Mesendoderm (in vitro differentiated cells): ENCODE measurements around the gene POLRMT.

Experiments used
- DNase-seq: peaks from one replicate; pipeline ENCODE4 v3.0.0; 2013
- H2AK5ac ChIP-seq: 2 replicates; pipeline ENCODE4 v1.6.1; 2013; ENCODE audit warnings: low read length, inconsistent platforms
- H2BK120ac ChIP-seq: 2 replicates; pipeline ENCODE4 v1.6.1; 2013; ENCODE audit warnings: low read depth, mild to moderate bottlenecking, low read length, moderate library complexity, mixed read lengths
- H2BK15ac ChIP-seq: replicated peaks from 2 replicates; pipeline ENCODE4 v1.6.1; 2013; ENCODE audit warnings: low read depth, mild to moderate bottlenecking, moderate library complexity
- H2BK5ac ChIP-seq: 2 replicates; pipeline ENCODE4 v1.6.1; 2013; ENCODE audit warnings: low read length, inconsistent platforms
- H3K18ac ChIP-seq: 2 replicates; pipeline ENCODE4 v1.6.1; 2013; ENCODE audit warnings: mild to moderate bottlenecking, low read length, mixed read lengths
- H3K23ac ChIP-seq: one replicate; pipeline ENCODE4 v1.6.1; 2013; ENCODE audit warnings: low read length
- H3K27ac ChIP-seq: 2 replicates; pipeline ENCODE4 v1.5.1; 2013; ENCODE audit warnings: low read depth, mild to moderate bottlenecking, inconsistent platforms, low read length, moderate library complexity
- H3K27me3 ChIP-seq: 2 replicates; pipeline ENCODE4 v1.6.1; 2013; ENCODE audit warnings: low read length, control low read depth, mild to moderate bottlenecking, inconsistent platforms; ENCODE audit not compliant: insufficient read depth, poor library complexity
- H3K36me3 ChIP-seq: 2 replicates; pipeline ENCODE4 v1.6.1; 2013; ENCODE audit warnings: low read length, inconsistent platforms; ENCODE audit not compliant: control insufficient read depth, insufficient read depth
- H3K4ac ChIP-seq: one replicate; pipeline ENCODE4 v1.6.1; 2013; ENCODE audit warnings: low read depth, mild to moderate bottlenecking, low read length, moderate library complexity
- H3K4me1 ChIP-seq: 2 replicates; pipeline ENCODE4 v1.6.1; 2013; ENCODE audit warnings: low read depth, low read length, inconsistent platforms; ENCODE audit not compliant: control insufficient read depth
- H3K4me2 ChIP-seq: 2 replicates; pipeline ENCODE4 v1.6.1; 2013; ENCODE audit warnings: low read length
- H3K4me3 ChIP-seq: 2 replicates; pipeline ENCODE4 v1.5.1; 2013; ENCODE audit warnings: mild to moderate bottlenecking, low read length
- H3K56ac ChIP-seq: one replicate; pipeline ENCODE4 v1.6.1; 2013; ENCODE audit warnings: low read length
- H3K79me1 ChIP-seq: 2 replicates; pipeline ENCODE4 v1.6.1; 2013; ENCODE audit warnings: low read length, inconsistent platforms
- H3K79me2 ChIP-seq: 2 replicates; pipeline ENCODE4 v1.6.1; 2013; ENCODE audit warnings: mild to moderate bottlenecking, low read length; ENCODE audit not compliant: control insufficient read depth, insufficient read depth
- H3K9ac ChIP-seq: 2 replicates; pipeline ENCODE4 v1.6.1; 2013; ENCODE audit warnings: low read length, inconsistent platforms
- H4K5ac ChIP-seq: one replicate; pipeline ENCODE4 v1.6.1; 2013; ENCODE audit warnings: low read length
- H4K8ac ChIP-seq: one replicate; pipeline ENCODE4 v1.6.1; 2013; ENCODE audit warnings: low read depth, mild to moderate bottlenecking, control low read depth, low read length, moderate library complexity
- WGBS: extraction: QIAGEN DNeasy Blood & Tissue Kit; methylation state at CpG from one replicate; pipeline ENCODE4 v1.1.7; 2013; ENCODE audit warnings: low lambda C conversion rate, missing lambda C conversion rate; ENCODE audit not compliant: insufficient coverage; ENCODE audit errors: extremely low coverage; 5-methylcytosine and 5-hydroxymethylcytosine counted together

The POLRMT gene

GRCh38 chr19:664913-665443 lies 31.6 kb upstream of the POLRMT start:
- no peaks in the 10 kb centered on the region for H3K36me3 ChIP-seq
- H3K4me1 ChIP-seq = peaks cover 2% of the 10 kb centered on the region
- H3K18ac ChIP-seq = no peak overlapping the region
- no peak overlapping the region for H3K4me2 ChIP-seq
- peaks cover 29% of the 10 kb centered on the region for H3K79me2 ChIP-seq
- no peak overlapping the region for H3K23ac ChIP-seq
- H3K56ac ChIP-seq = peak overlapping the region; percentile 58
- peak overlapping the region; percentile 51 for H3K9ac ChIP-seq
- H3K4ac ChIP-seq = no peak overlapping the region
- no peak overlapping the region for H3K4me3 ChIP-seq
- H3K27me3 ChIP-seq = no peaks in the 10 kb centered on the region
- no peaks in the 10 kb centered on the region for H3K79me1 ChIP-seq
- no peak overlapping the region for H3K27ac ChIP-seq
- no peak overlapping the region for H2BK5ac ChIP-seq
- H4K5ac ChIP-seq = no peak overlapping the region
- H2AK5ac ChIP-seq = no peak overlapping the region
- DNase-seq = peak; percentile 91
- H2BK15ac ChIP-seq = no peak overlapping the region
- no peak overlapping the region for H2BK120ac ChIP-seq
- H4K8ac ChIP-seq = no peak overlapping the region
- no CpG with 5 or more reads among the region's 24 CpGs for WGBS

DNA sequence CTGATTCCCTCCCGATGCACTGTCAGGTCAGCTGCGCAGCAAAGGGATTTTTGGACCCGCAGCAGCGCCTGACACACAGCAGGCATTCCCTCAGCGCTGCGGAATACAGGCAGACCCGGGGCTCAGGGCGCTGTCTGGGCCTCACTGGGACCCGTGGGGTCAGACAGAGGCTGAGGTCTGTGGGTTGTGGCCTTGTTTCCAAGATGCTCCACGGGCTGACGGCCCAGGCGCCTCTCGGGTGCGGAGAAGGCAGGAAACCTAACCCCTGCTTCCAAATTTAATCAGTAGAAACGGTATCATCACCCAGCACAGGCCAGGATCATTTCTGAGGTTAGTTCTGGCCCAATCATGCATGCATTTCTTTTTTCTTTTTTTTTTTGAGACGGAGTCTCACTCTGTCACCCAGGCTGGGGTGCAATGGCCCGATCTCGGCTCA lies 30.4 kb upstream of the POLRMT start:
- Histone ChIP-seq H3K9ac (peak overlapping the region; percentile 79), H2BK15ac (no peak overlapping the region), H3K4ac (no peak overlapping the region), H3K56ac (peak overlapping the region; percentile 88), H3K23ac (peak overlapping the region; percentile 30), H4K8ac (no peak overlapping the region), H3K4me1 (peaks cover 2% of the 10 kb centered on the region), H3K79me2 (peaks cover 42% of the 10 kb centered on the region), H2BK5ac (no peak overlapping the region), H3K27me3 (no peaks in the 10 kb centered on the region), H2BK120ac (no peak overlapping the region), H3K4me3 (no peak overlapping the region), H3K27ac (no peak overlapping the region), H3K36me3 (no peaks in the 10 kb centered on the region), H3K79me1 (no peaks in the 10 kb centered on the region), H3K18ac (peak overlapping the region; percentile 20), H4K5ac (no peak overlapping the region), H2AK5ac (peak overlapping the region; percentile 59), H3K4me2 (peak overlapping the region; percentile 81)
- DNase-seq = no peak
- no CpG with 5 or more reads among the region's 18 CpGs for WGBS

- no peaks in the 10 kb centered on the region for H3K27me3 ChIP-seq
- no peak within 1 kb of the TSS for H2BK15ac ChIP-seq
- H3K79me1 ChIP-seq = no peaks in the 10 kb centered on the region
- H2AK5ac ChIP-seq = peak within 1 kb of the TSS; percentile 59
- H2BK5ac ChIP-seq = no peak within 1 kb of the TSS
- H3K4me3 ChIP-seq = peak within 1 kb of the TSS; percentile 86
- WGBS = no CpG with 5 or more reads among the region's 97 CpGs
- peak within 1 kb of the TSS; percentile 96 for H3K56ac ChIP-seq
- peak within 1 kb of the TSS; percentile 87 for H3K4me2 ChIP-seq
- no peak within 1 kb of the TSS for H4K8ac ChIP-seq
- H3K23ac ChIP-seq = peak within 1 kb of the TSS; percentile 45
- H2BK120ac ChIP-seq = peak within 1 kb of the TSS; percentile 28
- no peak within 1 kb of the TSS for H4K5ac ChIP-seq
- H3K9ac ChIP-seq = peak within 1 kb of the TSS; percentile 98
- peaks cover 2% of the 10 kb centered on the region for H3K4me1 ChIP-seq
- peak; percentile 91 for DNase-seq
- peak within 1 kb of the TSS; percentile 75 for H3K4ac ChIP-seq
- peaks cover 48% of the 10 kb centered on the region for H3K79me2 ChIP-seq
- H3K18ac ChIP-seq = peak within 1 kb of the TSS; percentile 91
- H3K36me3 ChIP-seq = no peaks in the 10 kb centered on the region
- peak within 1 kb of the TSS; percentile 69 for H3K27ac ChIP-seq
These were observed 29.8 kb upstream of the POLRMT start, which contains the start of gene RNF126 for GRCh38 chr19:662962-663681. Gene RNF126, minus strand, starts transcription at chr19:663214. Its CDS starts 93 bp downstream, at chr19:663121.

DNA sequence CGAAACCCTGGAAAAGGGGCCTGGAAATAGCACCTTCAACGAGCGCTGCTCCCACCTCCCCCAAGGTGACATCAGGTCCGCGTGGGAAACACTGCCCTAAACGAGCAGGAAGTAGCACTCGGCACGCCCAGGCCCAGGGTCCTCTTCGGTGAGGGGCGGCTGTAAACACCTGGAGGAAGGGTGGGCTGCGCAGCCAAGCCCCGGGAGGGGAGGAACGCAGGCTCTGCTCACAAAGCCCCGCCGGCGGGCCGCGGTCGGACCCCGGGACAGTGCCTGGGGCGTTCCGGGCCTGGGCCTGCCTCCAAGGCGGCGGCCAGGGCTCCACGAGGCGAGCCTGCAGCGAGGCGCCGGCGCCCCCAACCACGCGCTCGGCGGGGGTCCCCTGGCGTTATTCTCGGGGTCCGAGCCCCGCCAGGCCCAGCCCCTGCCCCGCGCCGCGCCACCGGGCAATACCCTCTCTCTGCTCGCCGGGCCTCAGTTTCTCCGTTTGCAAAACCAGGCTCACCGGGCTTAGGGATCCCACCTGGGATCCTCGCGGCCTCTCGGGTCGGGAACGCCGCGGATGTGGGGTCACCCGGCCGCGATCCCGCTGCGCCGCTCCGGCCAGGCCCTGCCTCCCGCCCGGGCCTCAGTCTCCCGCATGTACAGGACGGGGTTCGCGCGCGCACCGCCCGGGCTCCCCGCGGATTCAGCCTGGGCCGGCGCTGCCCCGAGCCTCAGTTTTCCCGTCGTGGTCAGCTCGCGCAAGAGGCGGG lies 29.0 kb upstream of the POLRMT start:
- no peaks in the 10 kb centered on the region for H3K36me3 ChIP-seq
- peaks cover 55% of the 10 kb centered on the region for H3K79me2 ChIP-seq
- H3K56ac ChIP-seq = peak overlapping the region; percentile 96
- peak overlapping the region; percentile 91 for H3K18ac ChIP-seq
- no peaks in the 10 kb centered on the region for H3K79me1 ChIP-seq
- peak overlapping the region; percentile 98 for H3K9ac ChIP-seq
- H4K5ac ChIP-seq = no peak overlapping the region
- WGBS = no CpG with 5 or more reads among the region's 81 CpGs
- no peaks in the 10 kb centered on the region for H3K27me3 ChIP-seq
- peak overlapping the region; percentile 69 for H3K27ac ChIP-seq
- no peak overlapping the region for H2BK5ac ChIP-seq
- peak overlapping the region; percentile 28 for H2BK120ac ChIP-seq
- no peak overlapping the region for H2AK5ac ChIP-seq
- H3K4me1 ChIP-seq = peaks cover 2% of the 10 kb centered on the region
- H3K4me2 ChIP-seq = peak overlapping the region; percentile 87
- H3K23ac ChIP-seq = peak overlapping the region; percentile 45
- H3K4me3 ChIP-seq = peak overlapping the region; percentile 86
- H3K4ac ChIP-seq = peak overlapping the region; percentile 75
- DNase-seq = peak; percentile 78
- no peak overlapping the region for H2BK15ac ChIP-seq
- no peak overlapping the region for H4K8ac ChIP-seq

- Histone ChIP-seq H3K4me1 (peaks cover 2% of the 10 kb centered on the region), H3K4ac (no peak overlapping the region), H2BK120ac (no peak overlapping the region), H3K27ac (no peak overlapping the region), H3K9ac (peak overlapping the region; percentile 98), H4K8ac (no peak overlapping the region), H3K27me3 (no peaks in the 10 kb centered on the region), H3K4me2 (peak overlapping the region; percentile 87), H3K36me3 (no peaks in the 10 kb centered on the region), H4K5ac (no peak overlapping the region), H3K23ac (peak overlapping the region; percentile 66), H3K4me3 (peak overlapping the region; percentile 86), H2BK15ac (no peak overlapping the region), H2AK5ac (no peak overlapping the region), H3K56ac (peak overlapping the region; percentile 96), H3K79me2 (peaks cover 63% of the 10 kb centered on the region), H2BK5ac (no peak overlapping the region), H3K79me1 (no peaks in the 10 kb centered on the region), H3K18ac (no peak overlapping the region)
- DNase-seq = no peak
- WGBS = no CpG with 5 or more reads among the region's 31 CpGs
These were observed 28.3 kb upstream of the POLRMT start for GRCh38 chr19:661427-662196.
